ENCODE results near the gene GFI1B.

GFI1B gene

DNA sequence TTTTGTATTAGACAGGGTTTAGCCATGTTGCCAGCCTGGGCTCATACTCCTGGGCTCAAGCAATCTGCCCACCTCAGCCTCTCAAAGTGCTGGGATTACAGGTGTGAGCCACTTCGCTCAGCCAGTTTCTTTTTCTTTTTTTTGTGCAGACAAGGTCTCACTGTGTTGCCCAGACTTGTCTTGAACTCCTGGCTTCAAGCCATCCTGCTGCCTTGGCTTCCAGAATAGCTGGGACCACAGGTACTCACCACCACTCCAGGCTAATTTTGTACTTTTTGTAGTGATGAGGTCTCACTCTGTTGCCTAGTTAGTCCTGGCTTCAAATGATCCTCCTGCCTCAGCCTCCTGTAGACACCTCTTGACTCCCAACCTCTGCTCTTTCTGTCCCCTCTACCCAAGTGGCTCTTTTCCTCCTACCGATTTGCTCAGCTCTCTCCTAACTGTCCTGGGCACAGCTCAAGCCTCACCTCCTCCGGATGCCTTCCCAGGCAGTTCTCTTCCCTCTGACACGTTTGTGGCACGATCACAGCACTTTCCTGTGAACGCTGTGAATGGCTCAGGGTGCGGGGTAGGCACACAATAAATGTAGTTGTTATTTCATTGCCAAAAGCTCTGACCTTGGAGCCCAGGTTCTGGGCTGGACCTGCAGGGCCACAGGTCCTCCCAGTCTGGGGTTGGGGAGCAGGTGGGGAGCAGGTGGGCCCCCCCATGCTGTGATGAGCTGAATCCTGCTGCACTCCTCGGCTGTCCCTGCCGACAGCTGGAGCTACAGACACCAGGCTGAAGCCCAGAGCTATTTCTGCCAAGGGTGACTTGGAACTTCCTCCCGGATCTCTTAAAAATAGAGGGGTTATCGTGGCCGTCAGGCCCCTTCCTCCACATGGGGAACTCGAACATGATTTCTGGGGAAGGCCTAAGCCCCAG lies 23.9 kb downstream of the GFI1B start:
- no peak for TF ChIP-seq YY1 (IDR thresholded peaks at IDR 0.05; ENCODE audit: insufficient read depth, insufficient read length)
- TF ChIP-seq ZNF274 (IDR thresholded peaks at IDR 0.05; ENCODE audit: low read depth, low read length) = no peak
- TF ChIP-seq SUZ12 (IDR thresholded peaks at IDR 0.05; ENCODE audit: extremely low read depth, insufficient read depth, insufficient read length) = no peak
- Histone ChIP-seq H3K36me3 (ENCODE audit: insufficient read depth, insufficient read length, low read length) (no peaks in the 10 kb centered on the region), H3K9me3 (ENCODE audit: insufficient read depth, low read length) (0 out of 2 replicates have a peak, but pooled peaks cover 7% of the 10 kb centered on the region), H3K9ac (ENCODE audit: insufficient read length, low read depth) (no peak overlapping the region), H3K4me1 (ENCODE audit: insufficient read depth, insufficient read length) (peaks cover 28% of the 10 kb centered on the region), H3K27me3 (ENCODE audit: insufficient read depth, insufficient read length) (peaks cover 83% of the 10 kb centered on the region), H3K4me3 (ENCODE audit: insufficient read length, low read depth) (no peak overlapping the region)
- no peak for DNase-seq (ENCODE audit: low read depth, low spot score)

- Histone ChIP-seq H3K4me1 (ENCODE audit: insufficient read depth, insufficient read length) (peaks cover 28% of the 10 kb centered on the region), H3K36me3 (ENCODE audit: insufficient read depth, insufficient read length, low read length) (no peaks in the 10 kb centered on the region), H3K9ac (ENCODE audit: insufficient read length, low read depth) (no peak overlapping the region), H3K9me3 (ENCODE audit: insufficient read depth, low read length) (0 out of 2 replicates have a peak, but pooled peaks cover 7% of the 10 kb centered on the region), H3K4me3 (ENCODE audit: insufficient read length, low read depth) (no peak overlapping the region), H3K27me3 (ENCODE audit: insufficient read depth, insufficient read length) (peaks cover 88% of the 10 kb centered on the region)
- no peak for DNase-seq (ENCODE audit: low read depth, low spot score)
- TF ChIP-seq ZNF274 (IDR thresholded peaks at IDR 0.05; ENCODE audit: low read depth, low read length) (no peak), SUZ12 (IDR thresholded peaks at IDR 0.05; ENCODE audit: extremely low read depth, insufficient read depth, insufficient read length) (no peak), YY1 (IDR thresholded peaks at IDR 0.05; ENCODE audit: insufficient read depth, insufficient read length) (no peak)
These were observed 24.6 kb downstream of the GFI1B start for GRCh38 chr9:133003071-133003461.

DNA sequence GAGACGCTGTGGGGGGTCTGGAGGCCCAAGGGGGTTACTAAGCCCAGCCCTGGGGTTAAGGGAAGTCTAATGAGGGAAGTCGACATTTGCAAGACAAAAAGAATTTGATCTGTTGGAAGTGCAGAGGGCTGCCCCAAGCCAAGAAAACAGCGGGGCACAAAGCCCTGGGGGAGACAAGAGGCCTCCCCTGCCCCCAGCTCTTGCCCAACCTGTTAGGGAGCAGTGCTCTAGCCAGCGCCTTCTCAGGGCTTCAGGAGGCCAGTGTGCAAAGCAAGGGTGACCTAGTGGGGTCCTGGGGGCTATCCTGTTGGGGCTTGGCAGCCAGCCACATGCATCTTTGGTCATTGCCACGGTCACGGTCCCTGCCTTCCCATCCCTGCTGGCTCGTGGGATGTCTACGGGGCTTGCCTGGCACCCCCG lies 25.2 kb downstream of the GFI1B start:
- Histone ChIP-seq H3K4me1 (ENCODE audit: insufficient read depth, insufficient read length) (peaks cover 28% of the 10 kb centered on the region), H3K4me3 (ENCODE audit: insufficient read length, low read depth) (no peak overlapping the region), H3K9me3 (ENCODE audit: insufficient read depth, low read length) (0 out of 2 replicates have a peak, but pooled peaks cover 7% of the 10 kb centered on the region), H3K36me3 (ENCODE audit: insufficient read depth, insufficient read length, low read length) (no peaks in the 10 kb centered on the region), H3K9ac (ENCODE audit: insufficient read length, low read depth) (peak overlapping the region; percentile 13), H3K27me3 (ENCODE audit: insufficient read depth, insufficient read length) (peaks cover 93% of the 10 kb centered on the region)
- TF ChIP-seq ZNF274 (IDR thresholded peaks at IDR 0.05; ENCODE audit: low read depth, low read length) (no peak), SUZ12 (IDR thresholded peaks at IDR 0.05; ENCODE audit: extremely low read depth, insufficient read depth, insufficient read length) (no peak), YY1 (IDR thresholded peaks at IDR 0.05; ENCODE audit: insufficient read depth, insufficient read length) (no peak)
- DNase-seq (ENCODE audit: low read depth, low spot score) = peak; percentile 65

DNA sequence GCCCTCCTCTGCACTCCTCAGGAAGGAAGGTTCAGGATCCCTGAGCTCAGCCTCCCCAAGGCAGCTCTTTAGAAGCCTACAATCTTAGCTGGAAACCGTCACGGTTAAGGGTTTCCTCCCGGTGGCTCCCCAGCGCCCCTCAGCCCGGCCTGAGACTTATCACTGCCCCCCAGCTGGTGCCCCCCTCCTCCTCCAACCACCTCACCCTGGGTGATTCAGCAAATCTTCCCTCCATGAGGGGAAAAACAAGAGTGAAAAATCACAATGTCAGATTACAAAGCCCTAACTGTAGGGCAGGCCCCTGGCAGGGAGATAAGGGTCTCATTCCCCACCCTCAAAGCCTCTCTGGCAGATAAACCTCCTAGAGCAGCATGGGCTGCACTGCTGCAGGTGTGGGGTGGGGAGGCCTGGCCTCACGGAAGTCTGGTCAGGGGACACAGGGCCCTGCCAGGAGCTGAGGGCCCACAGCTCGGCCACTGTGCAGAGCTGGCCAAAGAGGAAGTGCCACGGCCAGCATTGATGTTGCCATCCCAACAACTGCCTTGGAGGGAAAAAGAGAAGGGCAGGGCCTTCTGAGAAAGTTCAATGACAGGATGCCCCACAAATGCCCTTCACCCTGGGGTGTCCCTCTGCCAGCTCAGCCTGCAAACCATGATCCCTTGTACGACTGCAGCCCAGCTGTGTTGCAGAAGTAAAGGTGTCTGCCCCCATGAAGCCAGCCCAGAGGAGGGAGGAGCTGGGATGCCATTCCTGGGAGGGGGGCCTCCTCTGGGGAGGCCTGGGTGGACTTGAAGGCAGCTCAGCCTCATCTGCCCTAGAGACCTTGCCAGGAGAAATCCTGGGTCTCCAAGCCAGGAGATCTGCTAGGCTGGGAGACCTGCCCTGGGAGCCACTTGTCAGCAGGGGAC lies 25.9 kb downstream of the GFI1B start:
- Histone ChIP-seq H3K9me3 (ENCODE audit: insufficient read depth, low read length) (0 out of 2 replicates have a peak, but pooled peaks cover 7% of the 10 kb centered on the region), H3K36me3 (ENCODE audit: insufficient read depth, insufficient read length, low read length) (no peaks in the 10 kb centered on the region), H3K4me3 (ENCODE audit: insufficient read length, low read depth) (no peak overlapping the region), H3K27me3 (ENCODE audit: insufficient read depth, insufficient read length) (peaks cover 93% of the 10 kb centered on the region), H3K4me1 (ENCODE audit: insufficient read depth, insufficient read length) (peaks cover 28% of the 10 kb centered on the region), H3K9ac (ENCODE audit: insufficient read length, low read depth) (peak overlapping the region; percentile 13)
- TF ChIP-seq SUZ12 (IDR thresholded peaks at IDR 0.05; ENCODE audit: extremely low read depth, insufficient read depth, insufficient read length) = no peak
- no peak for DNase-seq (ENCODE audit: low read depth, low spot score)

GRCh38 chr9:133004999-133005760 lies 26.7 kb downstream of the GFI1B start:
- H3K36me3 ChIP-seq (ENCODE audit: insufficient read depth, insufficient read length, low read length) = no peaks in the 10 kb centered on the region
- no peak overlapping the region for H3K4me3 ChIP-seq (ENCODE audit: insufficient read length, low read depth)
- TF ChIP-seq YY1 (IDR thresholded peaks at IDR 0.05; ENCODE audit: insufficient read depth, insufficient read length) = no peak
- no peak for TF ChIP-seq ZNF274 (IDR thresholded peaks at IDR 0.05; ENCODE audit: low read depth, low read length)
- TF ChIP-seq SUZ12 (IDR thresholded peaks at IDR 0.05; ENCODE audit: extremely low read depth, insufficient read depth, insufficient read length) = no peak
- H3K27me3 ChIP-seq (ENCODE audit: insufficient read depth, insufficient read length) = peaks cover 93% of the 10 kb centered on the region
- no peak for DNase-seq (ENCODE audit: low read depth, low spot score)
- peaks cover 28% of the 10 kb centered on the region for H3K4me1 ChIP-seq (ENCODE audit: insufficient read depth, insufficient read length)
- 0 out of 2 replicates have a peak, but pooled peaks cover 7% of the 10 kb centered on the region for H3K9me3 ChIP-seq (ENCODE audit: insufficient read depth, low read length)
- no peak overlapping the region for H3K9ac ChIP-seq (ENCODE audit: insufficient read length, low read depth)

GRCh38 chr9:133005957-133006356 lies 27.5 kb downstream of the GFI1B start:
- no peak for DNase-seq (ENCODE audit: low read depth, low spot score)
- TF ChIP-seq ZNF274 (IDR thresholded peaks at IDR 0.05; ENCODE audit: low read depth, low read length) (no peak), SUZ12 (IDR thresholded peaks at IDR 0.05; ENCODE audit: extremely low read depth, insufficient read depth, insufficient read length) (no peak), YY1 (IDR thresholded peaks at IDR 0.05; ENCODE audit: insufficient read depth, insufficient read length) (no peak)
- H3K27me3 ChIP-seq (ENCODE audit: insufficient read depth, insufficient read length) = peaks cover 90% of the 10 kb centered on the region
- H3K36me3 ChIP-seq (ENCODE audit: insufficient read depth, insufficient read length, low read length) = no peaks in the 10 kb centered on the region
- 0 out of 2 replicates have a peak, but pooled peaks cover 11% of the 10 kb centered on the region for H3K9me3 ChIP-seq (ENCODE audit: insufficient read depth, low read length)
- no peak overlapping the region for H3K4me3 ChIP-seq (ENCODE audit: insufficient read length, low read depth)
- H3K9ac ChIP-seq (ENCODE audit: insufficient read length, low read depth) = no peak overlapping the region
- peaks cover 28% of the 10 kb centered on the region for H3K4me1 ChIP-seq (ENCODE audit: insufficient read depth, insufficient read length)

Data from NT2/D1 (cell line).